Subcutaneous abdominal adipose tissue (tissue), 5 donors: ENCODE measurements around the gene ART1.
"Not testable (repeated sequence)": the region's sequence is repeated elsewhere in the genome, so short reads cannot be mapped to it uniquely, and the experiment has no call there.

Source experiments
- H3K27ac ChIP-seq: one replicate; pipeline ENCODE4 v1.7.0; 2013; ENCODE audit warnings: low read depth, mild to moderate bottlenecking, inconsistent platforms, low read length, moderate library complexity
- H3K27me3 ChIP-seq, 5 donors: one replicate each; pipeline ENCODE4 v1.7.0; 2013; ENCODE audit warnings: low read length in 5 of 5, inconsistent platforms in 1 of 5; ENCODE audit not compliant: control insufficient read depth in 5 of 5, insufficient read depth in 4 of 5
- H3K36me3 ChIP-seq, 5 donors: one replicate each; pipeline ENCODE4 v1.7.0; 2013; ENCODE audit warnings: low read length in 5 of 5; ENCODE audit not compliant: control insufficient read depth in 5 of 5, insufficient read depth in 5 of 5
- H3K4me1 ChIP-seq, 5 donors: one replicate each; pipeline ENCODE4 v1.7.0; 2013; ENCODE audit warnings: low read length in 5 of 5, mild to moderate bottlenecking in 3 of 5, moderate library complexity in 1 of 5; ENCODE audit not compliant: control insufficient read depth in 5 of 5, insufficient read depth in 5 of 5
- H3K4me3 ChIP-seq, 5 donors: one replicate each; pipeline ENCODE4 v1.7.0; 2013; ENCODE audit warnings: low read length in 5 of 5, low read depth in 1 of 5
- H3K9ac ChIP-seq, 5 donors: one replicate each; pipeline ENCODE4 v1.7.0; 2013; ENCODE audit warnings: low read length in 5 of 5, mild to moderate bottlenecking in 4 of 5, moderate library complexity in 3 of 5
- H3K9me3 ChIP-seq, 5 donors: one replicate each; pipeline ENCODE4 v1.7.0; 2013; ENCODE audit warnings: low read length in 5 of 5; ENCODE audit not compliant: control insufficient read depth in 5 of 5
- donor health status: healthy.
- donor health status: healthy.
- donor health status: healthy.
- donor health status: healthy.
- donor health status: healthy.

ART1 gene

GRCh38 chr11:3642071-3642951, 2.6 kb upstream of the ART1 start:
- peaks cover 0 to 13% (median 3%) of the 10 kb centered on the region in 5 donors for H3K27me3 ChIP-seq
- H3K36me3 ChIP-seq, result no peaks in the 10 kb centered on the region
- H3K9me3 ChIP-seq, result no peaks in the 10 kb centered on the region
- H3K4me1 ChIP-seq, result peaks cover 5 to 16% (median 12%) of the 10 kb centered on the region in 5 donors
- no peak overlapping the region for H3K27ac ChIP-seq
- peak overlapping the region; percentile 61 to 74 (median 66) for H3K4me3 ChIP-seq
- peak overlapping the region in 4 of 5 donors; percentile 57 to 71 (median 69) for H3K9ac ChIP-seq

DNA sequence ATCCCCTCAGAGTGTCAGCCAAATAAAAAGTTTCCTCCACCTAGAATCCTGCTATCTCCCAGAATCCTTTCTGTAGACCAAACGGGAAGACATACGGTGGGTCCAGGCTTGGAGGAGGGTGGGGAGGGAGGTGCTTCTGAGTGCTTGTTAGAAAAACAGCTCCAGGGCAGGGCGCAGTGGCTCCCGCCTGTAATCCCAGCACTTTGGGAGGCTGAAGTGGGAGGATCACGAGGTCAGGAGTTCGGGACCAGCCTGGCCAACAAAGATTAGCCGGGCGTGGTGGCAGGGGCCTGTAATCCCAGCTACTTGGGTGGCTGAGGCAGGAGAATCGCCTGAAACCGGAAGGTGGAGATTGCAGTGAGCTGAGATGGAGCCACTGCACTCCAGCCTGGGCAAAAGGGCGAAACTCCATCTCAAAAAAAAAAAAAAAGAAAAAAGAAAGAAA, 1.8 kb upstream of the ART1 start:
- not testable (repeated sequence) for H3K36me3 ChIP-seq, H3K27ac ChIP-seq, H3K9me3 ChIP-seq
- Histone ChIP-seq H3K9ac (peak overlapping the region in 4 of 5 donors; percentile 57 to 71 (median 69)), H3K4me3 (peak overlapping the region in 4 of 5 donors; percentile 63 to 74 (median 70)), H3K27me3 (peaks cover 0 to 13% (median 3%) of the 10 kb centered on the region in 5 donors), H3K4me1 (peaks cover 5 to 16% (median 12%) of the 10 kb centered on the region in 5 donors)

DNA sequence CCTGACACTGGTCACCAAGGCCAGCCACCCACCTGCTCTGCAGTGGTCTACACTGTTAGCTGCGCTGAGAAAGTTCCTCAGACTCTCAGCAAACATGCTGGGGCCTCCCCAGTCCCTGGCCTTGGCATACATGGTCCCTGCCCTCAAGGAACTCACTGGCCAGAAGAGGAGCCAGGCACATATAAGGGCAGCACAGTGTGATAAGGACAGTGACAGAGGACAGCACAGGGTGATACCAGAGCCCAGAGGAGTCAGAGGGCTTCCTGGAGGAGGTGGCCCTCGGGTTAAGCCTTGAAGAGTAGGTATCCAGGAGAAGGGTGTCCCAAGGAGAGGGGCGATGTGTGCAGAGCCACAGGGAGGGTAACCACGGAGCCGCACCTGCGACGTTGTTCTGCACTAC, 624 bp downstream of the ART1 start:
- Histone ChIP-seq H3K9me3 (no peaks in the 10 kb centered on the region), H3K9ac (no peak overlapping the region), H3K27ac (no peak overlapping the region)

GRCh38 chr11:3648843-3649242, 3.9 kb downstream of the ART1 start:
- not testable (repeated sequence) for H3K9ac ChIP-seq, H3K4me1 ChIP-seq, H3K36me3 ChIP-seq, H3K4me3 ChIP-seq, H3K9me3 ChIP-seq, H3K27ac ChIP-seq
- H3K27me3 ChIP-seq, result peaks cover 0 to 13% (median 3%) of the 10 kb centered on the region in 5 donors

More for the DNA sequence above, 624 bp downstream of the ART1 start:
- peaks cover 0 to 13% (median 3%) of the 10 kb centered on the region in 5 donors for H3K27me3 ChIP-seq
- H3K36me3 ChIP-seq, result no peaks in the 10 kb centered on the region
- no peak overlapping the region for H3K4me3 ChIP-seq
- peaks cover 5 to 16% (median 12%) of the 10 kb centered on the region in 5 donors for H3K4me1 ChIP-seq

DNA sequence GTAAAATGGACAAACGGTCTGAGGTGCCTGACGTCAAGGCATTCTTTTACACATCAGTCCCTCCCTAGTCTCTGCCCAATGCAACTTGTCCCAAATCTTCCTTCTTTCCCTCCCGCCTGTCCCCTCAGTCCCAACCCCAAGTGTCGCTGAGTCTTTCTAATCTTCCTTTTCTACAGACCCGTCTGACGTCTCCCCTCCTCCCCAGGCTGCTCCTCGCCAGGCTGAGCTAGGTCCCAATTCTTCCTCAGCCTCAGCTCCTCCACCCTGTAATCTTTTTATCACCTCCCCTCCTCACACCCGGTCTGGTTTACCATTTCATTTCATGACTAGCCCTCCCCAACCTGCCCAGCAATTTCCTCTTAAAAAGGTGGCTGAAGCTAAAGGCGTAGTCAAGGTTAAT, 4.4 kb downstream of the ART1 start:
- peaks cover 0 to 13% (median 3%) of the 10 kb centered on the region in 5 donors for H3K27me3 ChIP-seq
- not testable (repeated sequence) for H3K4me1 ChIP-seq, H3K9ac ChIP-seq, H3K4me3 ChIP-seq, H3K9me3 ChIP-seq, H3K36me3 ChIP-seq, H3K27ac ChIP-seq

DNA sequence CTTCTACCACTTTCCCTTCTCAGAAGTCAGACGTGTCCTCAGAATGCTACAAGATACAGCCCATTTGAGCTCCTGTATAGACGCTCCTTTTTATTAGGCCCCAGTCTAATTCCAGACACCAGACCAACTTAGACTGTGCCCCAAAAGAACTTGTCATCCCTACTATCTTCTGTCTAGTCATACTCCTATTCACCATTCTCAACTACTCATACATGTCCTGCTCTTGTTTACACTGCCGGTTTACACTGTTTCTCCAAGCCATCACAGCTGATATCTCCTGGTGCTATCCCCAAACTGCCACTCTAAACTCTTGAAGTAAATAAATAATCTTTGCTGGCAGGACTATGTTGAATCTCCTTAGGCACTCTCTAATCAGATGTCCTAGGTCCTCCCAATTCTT, 7.6 kb downstream of the ART1 start:
- not testable (repeated sequence) for H3K27ac ChIP-seq, H3K27me3 ChIP-seq, H3K9me3 ChIP-seq, H3K4me3 ChIP-seq, H3K36me3 ChIP-seq, H3K9ac ChIP-seq, H3K4me1 ChIP-seq

GRCh38 chr11:3655547-3655946, 10.6 kb downstream of the ART1 start:
- Histone ChIP-seq H3K9me3 (no peaks in the 10 kb centered on the region), H3K4me1 (no peaks in the 10 kb centered on the region), H3K27ac (no peak overlapping the region), H3K9ac (no peak overlapping the region), H3K27me3 (peaks cover 0 to 4% (median 0%) of the 10 kb centered on the region in 5 donors), H3K4me3 (no peak overlapping the region), H3K36me3 (no peaks in the 10 kb centered on the region)

GRCh38 chr11:3657331-3657730, 12.4 kb downstream of the ART1 start:
- H3K27ac ChIP-seq, H3K36me3 ChIP-seq, H3K4me1 ChIP-seq, H3K4me3 ChIP-seq, H3K9ac ChIP-seq, H3K9me3 ChIP-seq, H3K27me3 ChIP-seq: not testable (repeated sequence)

- Histone ChIP-seq H3K4me3 (no peak overlapping the region), H3K27me3 (peaks cover 0 to 4% (median 0%) of the 10 kb centered on the region in 5 donors), H3K27ac (no peak overlapping the region), H3K36me3 (no peaks in the 10 kb centered on the region), H3K4me1 (no peaks in the 10 kb centered on the region), H3K9me3 (no peaks in the 10 kb centered on the region), H3K9ac (no peak overlapping the region)
Measured at GRCh38 chr11:3658252-3658651, 13.3 kb downstream of the ART1 start.
